IMR-90 (cell line): ENCODE results near the gene BCL2L13. TPM values are rescaled to one million over a fixed set of nuclear protein-coding genes. Genes with fewer than 3 reads are reported as not detected.
A peak's percentile ranks its signal among the peaks of the same experiment; 100 is the strongest.

ENCODE experiments used
- ATAC-seq: fragments of 200-7000 bp; cut with Tn5 transposase; 2 replicates; pipeline ENCODE4 v1.9.1; 2020; ENCODE audit warnings: low read depth, mild to moderate bottlenecking, moderate library complexity
- BruUV-seq: library from RNA; stranded (reverse); fragments of 400-500 nt; replicated peaks from 2 replicates; lab custom pipeline; 2021; lab: Mats Ljungman, UMichigan
- CTCF ChIA-PET: fragments of 300-600 bp; formaldehyde crosslinking; extraction: SDS; loops from one replicate; lab custom pipeline; 2021; ENCODE audit warnings: antibody characterized with exemption; lab: Yijun Ruan, JAX
- POLR2A ChIA-PET: fragments of 300-600 bp; sonication (Branson Sonifier 250); formaldehyde crosslinking; loops from one replicate; lab custom pipeline; 2022; ENCODE audit warnings: antibody characterized with exemption; ENCODE audit not compliant: unreplicated experiment; lab: Charles Lee
- DNase-seq: peaks from one replicate; pipeline ENCODE4 v3.0.0; 2013
- H2AFZ ChIP-seq: replicated peaks from 2 replicates; pipeline ENCODE3; 2013; ENCODE audit warnings: low read length, mild to moderate bottlenecking; ENCODE audit not compliant: poor library complexity
- H2AK5ac ChIP-seq: 2 replicates; pipeline ENCODE4 v1.6.1; 2013; ENCODE audit warnings: low read depth, low read length, inconsistent platforms
- H2AK9ac ChIP-seq: replicated peaks from 2 replicates; pipeline ENCODE3; 2013; ENCODE audit warnings: mild to moderate bottlenecking, low read depth, low read length, moderate library complexity; ENCODE audit not compliant: poor library complexity
- H2BK120ac ChIP-seq: 2 replicates; pipeline ENCODE4 v1.6.1; 2013; ENCODE audit warnings: low read depth, low read length, inconsistent platforms
- H2BK15ac ChIP-seq: 3 replicates; pipeline ENCODE4 v1.6.1; 2013; ENCODE audit warnings: low read depth, low read length, inconsistent platforms
- H2BK20ac ChIP-seq: 2 replicates; pipeline ENCODE4 v1.6.1; 2013; ENCODE audit warnings: low read depth, mild to moderate bottlenecking, inconsistent platforms, low read length, moderate library complexity
- H2BK5ac ChIP-seq: 2 replicates; pipeline ENCODE4 v1.6.1; 2013; ENCODE audit warnings: mild to moderate bottlenecking, low read depth, low read length, inconsistent platforms; ENCODE audit not compliant: poor library complexity, severe bottlenecking
- H3K14ac ChIP-seq: replicated peaks from 2 replicates; pipeline ENCODE4 v1.6.1; 2013; ENCODE audit warnings: low read depth, low read length, inconsistent platforms
- H3K18ac ChIP-seq: 2 replicates; pipeline ENCODE4 v1.6.1; 2013; ENCODE audit warnings: low read depth, low read length, control low read depth
- H3K23ac ChIP-seq: 2 replicates; pipeline ENCODE4 v1.6.1; 2013; ENCODE audit warnings: low read depth, low read length, inconsistent platforms
- H3K27ac ChIP-seq: 2 replicates; pipeline ENCODE4 v1.5.1; 2013; ENCODE audit warnings: mild to moderate bottlenecking, control low read depth, low read length; ENCODE audit not compliant: insufficient read depth
- H3K27me3 ChIP-seq: 2 replicates; pipeline ENCODE4 v1.6.1; 2013; ENCODE audit warnings: low read length; ENCODE audit not compliant: control insufficient read depth, insufficient read depth
- H3K36me3 ChIP-seq: 2 replicates; pipeline ENCODE4 v1.6.1; 2013; ENCODE audit warnings: low read length, mixed read lengths; ENCODE audit not compliant: control insufficient read depth, insufficient read depth
- H3K4ac ChIP-seq: 2 replicates; pipeline ENCODE4 v1.6.1; 2013; ENCODE audit warnings: low read depth, low read length, inconsistent platforms
- H3K4me1 ChIP-seq: 2 replicates; pipeline ENCODE4 v1.6.1; 2013; ENCODE audit warnings: low read length, mixed read lengths; ENCODE audit not compliant: control insufficient read depth, insufficient read depth
- H3K4me2 ChIP-seq: 2 replicates; pipeline ENCODE4 v1.6.1; 2013; ENCODE audit warnings: low read depth, mild to moderate bottlenecking, control low read depth, low read length, moderate library complexity
- H3K4me3 ChIP-seq: 2 replicates; pipeline ENCODE4 v1.5.1; 2013; ENCODE audit warnings: low read depth, mild to moderate bottlenecking, control low read depth, low read length, moderate library complexity; ENCODE audit not compliant: insufficient read depth
- H3K56ac ChIP-seq: 2 replicates; pipeline ENCODE4 v1.6.1; 2013; ENCODE audit warnings: low read length, inconsistent platforms; ENCODE audit not compliant: insufficient read depth; ENCODE audit errors: extremely low read depth
- H3K79me1 ChIP-seq, 2 experiments: 2 replicates each; pipeline ENCODE4 v1.6.1; 2013; ENCODE audit warnings: low read length in 2 of 2, inconsistent platforms in 1 of 2, low read depth in 1 of 2
- H3K9ac ChIP-seq: 2 replicates; pipeline ENCODE4 v1.6.1; 2013; ENCODE audit warnings: low read depth, low read length, control low read depth
- H3K9me1 ChIP-seq: 2 replicates; pipeline ENCODE4 v1.6.1; 2013; ENCODE audit warnings: low read length, inconsistent platforms; ENCODE audit not compliant: insufficient read depth
- H3K9me3 ChIP-seq: 2 replicates; pipeline ENCODE4 v1.6.1; 2013; ENCODE audit warnings: low read length; ENCODE audit not compliant: control insufficient read depth, insufficient read depth
- H4K20me1 ChIP-seq: 2 replicates; pipeline ENCODE4 v1.6.1; 2013; ENCODE audit warnings: low read length, inconsistent platforms; ENCODE audit not compliant: insufficient read depth
- H4K5ac ChIP-seq: 2 replicates; pipeline ENCODE4 v1.6.1; 2013; ENCODE audit warnings: mild to moderate bottlenecking, low read depth, low read length, control low read depth
- H4K8ac ChIP-seq, 2 experiments: 2 replicates each; pipeline ENCODE4 v1.6.1; 2013; ENCODE audit warnings: low read depth in 2 of 2, low read length in 2 of 2, control low read depth in 1 of 2, inconsistent platforms in 1 of 2
- H4K91ac ChIP-seq: 2 replicates; pipeline ENCODE4 v1.6.1; 2013; ENCODE audit warnings: low read depth, low read length, inconsistent platforms; ENCODE audit not compliant: insufficient read depth
- BHLHE40 ChIP-seq: fragments of 150-350 bp; IDR thresholded peaks from 2 replicates; pipeline ENCODE4 v1.6.1; 2016; ENCODE audit warnings: mild to moderate bottlenecking, low read depth, low read length
- CEBPB ChIP-seq: IDR thresholded peaks from 2 replicates; pipeline ENCODE4 v1.6.1; 2012; ENCODE audit warnings: low read depth, low read length, improper control_type of control experiment
- CHD1 ChIP-seq: IDR thresholded peaks from 2 replicates; pipeline ENCODE4 v1.6.1; 2012; ENCODE audit warnings: low read depth, low read length, improper control_type of control experiment
- FOS ChIP-seq: fragments of 150-350 bp; IDR thresholded peaks from 2 replicates; pipeline ENCODE4 v1.6.1; 2016; ENCODE audit warnings: low read depth, low read length
- MAFK ChIP-seq: IDR thresholded peaks from 2 replicates; pipeline ENCODE4 v1.6.1; 2012; ENCODE audit warnings: low read depth, low read length, improper control_type of control experiment
- MAZ ChIP-seq: IDR thresholded peaks from 2 replicates; pipeline ENCODE4 v1.6.1; 2012; ENCODE audit warnings: low read depth, mild to moderate bottlenecking, low read length, improper control_type of control experiment, moderate library complexity, borderline replicate concordance
- MXI1 ChIP-seq: IDR thresholded peaks from 2 replicates; pipeline ENCODE4 v1.6.1; 2012; ENCODE audit warnings: low read depth, mild to moderate bottlenecking, low read length, moderate library complexity, borderline replicate concordance
- NFE2L2 ChIP-seq: fragments of 150-350 bp; IDR thresholded peaks from 2 replicates; pipeline ENCODE4 v1.6.1; 2016; ENCODE audit warnings: low read depth, mild to moderate bottlenecking, low read length
- POLR2A ChIP-seq: IDR thresholded peaks from 2 replicates; pipeline ENCODE4 v1.6.1; 2012; ENCODE audit warnings: mild to moderate bottlenecking, low read depth, low read length
- RAD21 ChIP-seq: IDR thresholded peaks from 2 replicates; pipeline ENCODE4 v1.6.1; 2012; ENCODE audit warnings: low read length, improper control_type of control experiment
- RCOR1 ChIP-seq: IDR thresholded peaks from 2 replicates; pipeline ENCODE4 v1.6.1; 2012; ENCODE audit warnings: mild to moderate bottlenecking, low read length, improper control_type of control experiment; ENCODE audit not compliant: insufficient replicate concordance
- RFX5 ChIP-seq: IDR thresholded peaks from 2 replicates; pipeline ENCODE4 v1.8.0; 2012; ENCODE audit warnings: low read depth, mild to moderate bottlenecking, low read length, moderate library complexity
- SMC3 ChIP-seq: fragments of 150-350 bp; IDR thresholded peaks from 2 replicates; pipeline ENCODE4 v1.6.1; 2016; ENCODE audit warnings: low read depth, mild to moderate bottlenecking, antibody characterized with exemption, low read length, moderate library complexity
- WGBS, 2 experiments: methylation state at CpG; one replicate each; pipeline versions ENCODE4 v1.1.5 to v1.1.7; 2013; ENCODE audit warnings: missing lambda C conversion rate in 2 of 2; ENCODE audit not compliant: insufficient read length in 1 of 2; ENCODE audit errors: extremely low coverage in 2 of 2; 5-methylcytosine and 5-hydroxymethylcytosine counted together
- dilution Hi-C: fragments of 300-500 bp; cut with HindIII; formaldehyde crosslinking; loops from one replicate; pipeline ENCODE4 v1.14.3; 2018; ENCODE audit warnings: low sequenced_read_pairs; ENCODE audit not compliant: unreplicated experiment
- in situ Hi-C: fragments of 300-500 bp; cut with MboI; formaldehyde crosslinking; loops from 3 replicates; pipeline ENCODE4 v1.14.3; 2019; ENCODE audit warnings: low sequenced_read_pairs, inconsistent platforms, mixed read lengths
- intact Hi-C: fragments of 100-400 bp; cut with micrococcal nuclease; formaldehyde crosslinking; loops from 2 replicates; pipeline ENCODE4 v1.10.0; 2022
- polyA plus RNA-seq, 3 experiments: library from polyadenylated mRNA; depleted of rRNA; stranded (reverse); fragments of >200 nt; gene quantifications; 2 replicates each; pipeline ENCODE4 v1.2.3, GENCODE V29; 2012; ENCODE audit warnings: low replicate concordance in 1 of 3
- total RNA-seq: library from RNA; depleted of rRNA; stranded (reverse); fragments of >200 nt; gene quantifications from 2 replicates; pipeline ENCODE4 v1.2.3, GENCODE V29; 2012
- TF ChIP-seq, protein P1 (sequence below): conservative IDR thresholded peaks from 2 replicates; pipeline ENCODE4 v1.5.1; 2012; ENCODE audit warnings: mild to moderate bottlenecking, low read depth, low read length, improper control_type of control experiment
- TF ChIP-seq, protein P2 (sequence below): fragments of 150-350 bp; IDR thresholded peaks from 2 replicates; pipeline ENCODE4 v1.6.1; 2017; ENCODE audit warnings: mild to moderate bottlenecking, antibody characterized with exemption, low read length, low read depth
- TF ChIP-seq, protein P3 (sequence below): fragments of 150-350 bp; IDR thresholded peaks from 2 replicates; pipeline ENCODE4 v1.6.1; 2016; ENCODE audit warnings: low read depth, mild to moderate bottlenecking, low read length, moderate library complexity, borderline replicate concordance

BCL2L13 gene
- total and polyA plus RNA-seq, 2 of the 4 experiments (the other 2 are of a cell fraction): 42.6 to 86.7 TPM

GRCh38 chr22:17633998-17634323 lies 4.6 kb upstream of the BCL2L13 start:
- Histone ChIP-seq H3K4me2 (no peak overlapping the region), H3K18ac (peak overlapping the region; percentile 69)

More at GRCh38 chr22:17633998-17634323, 4.6 kb upstream of the BCL2L13 start:
- Histone ChIP-seq H4K8ac (peak overlapping the region; percentile 20 to 48; a peak in 2 of 4 replicates), H4K5ac (peak overlapping the region; percentile 79), H4K20me1 (no peaks in the 10 kb centered on the region), H3K4ac (peak overlapping the region; percentile 61), H3K9me3 (no peaks in the 10 kb centered on the region), H3K9ac (peak overlapping the region; percentile 39; the same call in 1 of the 2 replicates), H3K4me3 (no peak overlapping the region), H3K4me1 (peaks cover 2% of the 10 kb centered on the region), H3K27me3 (no peaks in the 10 kb centered on the region), H3K27ac (peak overlapping the region; percentile 87; the same call in 1 of the 2 replicates), H3K79me1 (peaks cover 3 to 31% of the 10 kb centered on the region in 2 experiments; a peak in 3 of 4 replicates), H3K36me3 (no peaks in the 10 kb centered on the region), H2AK5ac (peak overlapping the region; percentile 33; the same call in 1 of the 2 replicates), H2BK5ac (peak overlapping the region; percentile 95), H2AFZ (no peak overlapping the region), H3K56ac (no peak overlapping the region), H2AK9ac (no peak overlapping the region), H3K23ac (peak overlapping the region; percentile 63; the same call in 1 of the 2 replicates), H3K14ac (no peak overlapping the region), H3K9me1 (no peaks in the 10 kb centered on the region; the same call in 1 of the 2 replicates), H2BK15ac (peak overlapping the region; percentile 22; the same call in 2 of the 3 replicates), H2BK20ac (peak overlapping the region; percentile 40), H4K91ac (peak overlapping the region; percentile 40; the same call in 1 of the 2 replicates), H2BK120ac (peak overlapping the region; percentile 48)
- TF ChIP-seq NFE2L2 (no peak), POLR2A (no peak), SMC3 (no peak), RCOR1 (no peak), BHLHE40 (no peak), CEBPB (no peak), RFX5 (no peak), MAZ (no peak), MXI1 (no peak), MAFK (no peak), RAD21 (no peak), FOS (no peak), CHD1 (no peak)
- TF ChIP-seq, protein P1, sequence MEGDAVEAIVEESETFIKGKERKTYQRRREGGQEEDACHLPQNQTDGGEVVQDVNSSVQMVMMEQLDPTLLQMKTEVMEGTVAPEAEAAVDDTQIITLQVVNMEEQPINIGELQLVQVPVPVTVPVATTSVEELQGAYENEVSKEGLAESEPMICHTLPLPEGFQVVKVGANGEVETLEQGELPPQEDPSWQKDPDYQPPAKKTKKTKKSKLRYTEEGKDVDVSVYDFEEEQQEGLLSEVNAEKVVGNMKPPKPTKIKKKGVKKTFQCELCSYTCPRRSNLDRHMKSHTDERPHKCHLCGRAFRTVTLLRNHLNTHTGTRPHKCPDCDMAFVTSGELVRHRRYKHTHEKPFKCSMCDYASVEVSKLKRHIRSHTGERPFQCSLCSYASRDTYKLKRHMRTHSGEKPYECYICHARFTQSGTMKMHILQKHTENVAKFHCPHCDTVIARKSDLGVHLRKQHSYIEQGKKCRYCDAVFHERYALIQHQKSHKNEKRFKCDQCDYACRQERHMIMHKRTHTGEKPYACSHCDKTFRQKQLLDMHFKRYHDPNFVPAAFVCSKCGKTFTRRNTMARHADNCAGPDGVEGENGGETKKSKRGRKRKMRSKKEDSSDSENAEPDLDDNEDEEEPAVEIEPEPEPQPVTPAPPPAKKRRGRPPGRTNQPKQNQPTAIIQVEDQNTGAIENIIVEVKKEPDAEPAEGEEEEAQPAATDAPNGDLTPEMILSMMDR: no peak
- TF ChIP-seq, protein P2, sequence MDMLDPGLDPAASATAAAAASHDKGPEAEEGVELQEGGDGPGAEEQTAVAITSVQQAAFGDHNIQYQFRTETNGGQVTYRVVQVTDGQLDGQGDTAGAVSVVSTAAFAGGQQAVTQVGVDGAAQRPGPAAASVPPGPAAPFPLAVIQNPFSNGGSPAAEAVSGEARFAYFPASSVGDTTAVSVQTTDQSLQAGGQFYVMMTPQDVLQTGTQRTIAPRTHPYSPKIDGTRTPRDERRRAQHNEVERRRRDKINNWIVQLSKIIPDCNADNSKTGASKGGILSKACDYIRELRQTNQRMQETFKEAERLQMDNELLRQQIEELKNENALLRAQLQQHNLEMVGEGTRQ: no peak
- TF ChIP-seq, protein P3, sequence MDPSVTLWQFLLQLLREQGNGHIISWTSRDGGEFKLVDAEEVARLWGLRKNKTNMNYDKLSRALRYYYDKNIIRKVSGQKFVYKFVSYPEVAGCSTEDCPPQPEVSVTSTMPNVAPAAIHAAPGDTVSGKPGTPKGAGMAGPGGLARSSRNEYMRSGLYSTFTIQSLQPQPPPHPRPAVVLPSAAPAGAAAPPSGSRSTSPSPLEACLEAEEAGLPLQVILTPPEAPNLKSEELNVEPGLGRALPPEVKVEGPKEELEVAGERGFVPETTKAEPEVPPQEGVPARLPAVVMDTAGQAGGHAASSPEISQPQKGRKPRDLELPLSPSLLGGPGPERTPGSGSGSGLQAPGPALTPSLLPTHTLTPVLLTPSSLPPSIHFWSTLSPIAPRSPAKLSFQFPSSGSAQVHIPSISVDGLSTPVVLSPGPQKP: no peak
- BruUV-seq: no TSS peak
- CTCF ChIA-PET: no interaction called here
- POLR2A ChIA-PET: no interaction called here
- intact Hi-C loops: no loop called here
- no peak for ATAC-seq
- in situ Hi-C loops: no loop called here
- no peak for DNase-seq
- dilution Hi-C loops: no loop called here
- no CpG with 5 or more reads among the region's 3 CpGs for WGBS, 2 experiments
